ENCODE results near the gene ZDHHC7.
"Not testable (repeated sequence)": the region's sequence is repeated elsewhere in the genome, so short reads cannot be mapped to it uniquely, and the experiment has no call there.

- not testable (repeated sequence) for TF ChIP-seq POLR2A (IDR thresholded peaks at IDR 0.05; ENCODE audit: low read length); GATA1 (IDR thresholded peaks at IDR 0.05; ENCODE audit: low read depth, low read length)
These were observed 72.7 kb downstream of the ZDHHC7 start for GRCh38 chr16:84938616-84939015.

Data from erythroblast (primary cell).